Lower lobe of right lung (tissue), 2 donors: ENCODE measurements around the gene CHRNA7. TPM values are rescaled to one million over a fixed set of nuclear protein-coding genes. Genes with fewer than 3 reads are reported as not detected.

Experiments used
- ATAC-seq, 2 donors: fragments of 200-7000 bp; cut with Tn5 transposase; one replicate each; pipeline ENCODE4 v1.9.1; 2020 to 2022; ENCODE audit warnings: mild to moderate bottlenecking in 2 of 2, moderate library complexity in 2 of 2
- DNase-seq: peaks from one replicate; pipeline ENCODE4 v3.0.0-alpha.2; 2020
- H3K27ac ChIP-seq: fragments of 200-600 bp; one replicate; pipeline ENCODE4 v1.8.0; 2022
- H3K27me3 ChIP-seq: fragments of 200-600 bp; one replicate; pipeline ENCODE4 v1.8.0; 2022; ENCODE audit warnings: low read depth
- H3K36me3 ChIP-seq: fragments of 200-600 bp; one replicate; pipeline ENCODE4 v1.8.0; 2022; ENCODE audit warnings: mild to moderate bottlenecking
- H3K4me1 ChIP-seq: fragments of 200-600 bp; one replicate; pipeline ENCODE4 v1.8.0; 2022
- H3K4me3 ChIP-seq: fragments of 200-600 bp; one replicate; pipeline ENCODE4 v1.8.0; 2022; ENCODE audit warnings: mild to moderate bottlenecking
- H3K9me3 ChIP-seq: fragments of 200-600 bp; one replicate; pipeline ENCODE4 v1.8.0; 2022
- CTCF ChIP-seq: fragments of 200-600 bp; IDR thresholded peaks from one replicate; pipeline ENCODE4 v1.8.0; 2022; ENCODE audit warnings: antibody characterized with exemption, mild to moderate bottlenecking
- intact Hi-C: fragments of 100-400 bp; cut with DNase I; formaldehyde crosslinking; loops from one replicate; pipeline ENCODE4 v1.11.0; 2022
- long read RNA-seq: library from polyadenylated mRNA; unstranded; transcript quantifications from one replicate; pipeline ENCODE4 v2.0.0, GENCODE V29; 2021
- total RNA-seq: library from RNA; stranded (reverse); fragmentation: NEBNext Ultra II Directional; extraction: Animal tissue kit (Norgen Biotek cat#: 25700); gene quantifications from one replicate; pipeline ENCODE4 v1.2.1, GENCODE V29; 2021
- donor health status: DM: no; HTN: yes; CAD: no; lungs with severe emphysema.

The CHRNA7 gene
- 0.92 TPM for total RNA-seq
- long read RNA-seq, partial matches to known transcripts, result 0 of 1 reads
- long read RNA-seq, other reads (novel, unspliced or antisense), result 1 of 1 reads

GRCh38 chr15:32029862-32030781, at the start of gene CHRNA7:
CHRNA7 (plus strand) TSS chr15:32030515; CDS start chr15:32030595, 80 bp downstream.
- peak; percentile 25 for TF ChIP-seq CTCF
- Histone ChIP-seq H3K4me1 (peaks cover 15% of the 10 kb centered on the region), H3K4me3 (peak within 1 kb of the TSS; percentile 57), H3K9me3 (no peaks in the 10 kb centered on the region), H3K27me3 (peaks cover 42% of the 10 kb centered on the region), H3K27ac (no peak within 1 kb of the TSS), H3K36me3 (no peaks in the 10 kb centered on the region)
- DNase-seq, result peak; percentile 70
- intact Hi-C loops, result no loop called here
- peak; percentile 92 to 95 for ATAC-seq

- Histone ChIP-seq H3K4me1 (no peaks in the 10 kb centered on the region), H3K36me3 (no peaks in the 10 kb centered on the region), H3K9me3 (no peaks in the 10 kb centered on the region), H3K4me3 (no peak overlapping the region), H3K27me3 (no peaks in the 10 kb centered on the region), H3K27ac (no peak overlapping the region)
- TF ChIP-seq CTCF, result no peak
- intact Hi-C loops, result no loop called here
- ATAC-seq (no peak), DNase-seq (no peak)
Observed at GRCh38 chr15:31985607-31986006, 44.7 kb upstream of the CHRNA7 start.

GRCh38 chr15:31993062-31993461, 37.3 kb upstream of the CHRNA7 start:
- DNase-seq (no peak), ATAC-seq (no peak)
- H3K4me1 ChIP-seq, result no peaks in the 10 kb centered on the region
- H3K4me3 ChIP-seq, result no peak overlapping the region
- H3K9me3 ChIP-seq, result no peaks in the 10 kb centered on the region
- H3K27ac ChIP-seq, result no peak overlapping the region
- intact Hi-C loops, result no loop called here
- no peak for TF ChIP-seq CTCF
- no peaks in the 10 kb centered on the region for H3K36me3 ChIP-seq
- no peaks in the 10 kb centered on the region for H3K27me3 ChIP-seq

- Histone ChIP-seq H3K4me3 (no peak overlapping the region), H3K9me3 (no peaks in the 10 kb centered on the region), H3K36me3 (no peaks in the 10 kb centered on the region), H3K4me1 (no peaks in the 10 kb centered on the region), H3K27ac (no peak overlapping the region), H3K27me3 (no peaks in the 10 kb centered on the region)
- intact Hi-C loops, result no loop called here
- no peak for ATAC-seq
- DNase-seq, result no peak
- TF ChIP-seq CTCF, result no peak
Observed at GRCh38 chr15:31997711-31998110, 32.6 kb upstream of the CHRNA7 start.

- no peak for DNase-seq
- TF ChIP-seq CTCF, result no peak
- Histone ChIP-seq H3K4me1 (no peaks in the 10 kb centered on the region), H3K36me3 (no peaks in the 10 kb centered on the region), H3K9me3 (no peaks in the 10 kb centered on the region), H3K27me3 (no peaks in the 10 kb centered on the region), H3K4me3 (no peak overlapping the region), H3K27ac (no peak overlapping the region)
- no peak for ATAC-seq
- intact Hi-C loops, result no loop called here
Observed at GRCh38 chr15:32003558-32003957, 26.8 kb upstream of the CHRNA7 start.
